Cerebellar cortex (tissue), 1 donor: Measurements from ENCODE around the gene INPP4B.

Experiments used
- DNase-seq: peaks from one replicate; pipeline ENCODE4 v3.0.0-alpha.2; 2015; ENCODE audit warnings: low spot score

Gene INPP4B

GRCh38 chr4:142579443-142579842 lies 266.7 kb downstream of the INPP4B start:
- no peak for DNase-seq

- DNase-seq = no peak
Measured at GRCh38 chr4:142574306-142574705, 271.8 kb downstream of the INPP4B start.

- no peak for DNase-seq
Measured at GRCh38 chr4:142572071-142572470, 274.0 kb downstream of the INPP4B start.

- peak; percentile 83 for DNase-seq
Measured at GRCh38 chr4:142567620-142568451, 278.3 kb downstream of the INPP4B start.

GRCh38 chr4:142567199-142567598 lies 278.9 kb downstream of the INPP4B start:
- peak; percentile 88 for DNase-seq

GRCh38 chr4:142566777-142567176 lies 279.3 kb downstream of the INPP4B start:
- DNase-seq = no peak

- DNase-seq = no peak
Measured at GRCh38 chr4:142566243-142566642, 279.9 kb downstream of the INPP4B start.

- DNase-seq = no peak
Measured at GRCh38 chr4:142565771-142566170, 280.3 kb downstream of the INPP4B start.

GRCh38 chr4:142563682-142564291 lies 282.3 kb downstream of the INPP4B start:
- no peak for DNase-seq

GRCh38 chr4:142559986-142560385 lies 286.1 kb downstream of the INPP4B start:
- DNase-seq = peak; percentile 78

- peak; percentile 82 for DNase-seq
Measured at GRCh38 chr4:142558851-142559250, 287.2 kb downstream of the INPP4B start.

- no peak for DNase-seq
Measured at GRCh38 chr4:142557239-142557801, 288.8 kb downstream of the INPP4B start.

GRCh38 chr4:142556570-142557238 lies 289.4 kb downstream of the INPP4B start:
- peak; percentile 33 for DNase-seq

- no peak for DNase-seq
Measured at GRCh38 chr4:142556048-142556447, 290.1 kb downstream of the INPP4B start.

- DNase-seq = no peak
Measured at GRCh38 chr4:142554412-142554811, 291.7 kb downstream of the INPP4B start.

GRCh38 chr4:142551517-142552305 lies 294.4 kb downstream of the INPP4B start:
- DNase-seq = no peak

GRCh38 chr4:142550965-142551364 lies 295.1 kb downstream of the INPP4B start:
- DNase-seq = no peak

GRCh38 chr4:142549726-142550463 lies 296.2 kb downstream of the INPP4B start:
- peak; percentile 84 for DNase-seq

GRCh38 chr4:142549248-142549647 lies 296.9 kb downstream of the INPP4B start:
- peak; percentile 54 for DNase-seq

GRCh38 chr4:142548491-142548890 lies 297.6 kb downstream of the INPP4B start:
- no peak for DNase-seq

- no peak for DNase-seq
Measured at GRCh38 chr4:142547974-142548373, 298.1 kb downstream of the INPP4B start.
